Hepatocyte (in vitro differentiated cells): ENCODE measurements around the gene SNX4. TPM values are rescaled to one million over a fixed set of nuclear protein-coding genes. Genes with fewer than 3 reads are reported as not detected.

Source experiments
- DNase-seq: peaks from one replicate; pipeline ENCODE4 v3.0.0-alpha.2; 2016; ENCODE audit warnings: low spot score
- H2AFZ ChIP-seq: fragments of 200-600 bp; sonication (generic); 2 replicates; pipeline ENCODE4 v1.6.0; 2016; ENCODE audit warnings: antibody characterized with exemption, mild to moderate bottlenecking
- H3K27ac ChIP-seq: fragments of 200-600 bp; sonication (generic); 2 replicates; pipeline ENCODE4 v1.5.1; 2016; ENCODE audit warnings: mild to moderate bottlenecking
- H3K27me3 ChIP-seq: fragments of 200-600 bp; sonication (generic); 2 replicates; pipeline ENCODE4 v1.6.1; 2016
- H3K36me3 ChIP-seq: fragments of 200-600 bp; sonication (generic); replicated peaks from 2 replicates; pipeline ENCODE4 v1.5.1; 2016; ENCODE audit warnings: low read depth; ENCODE audit not compliant: insufficient read depth
- H3K4me1 ChIP-seq: fragments of 200-600 bp; sonication (generic); 2 replicates; pipeline ENCODE4 v1.5.1; 2016; ENCODE audit warnings: mild to moderate bottlenecking, moderate library complexity; ENCODE audit not compliant: insufficient read depth
- H3K4me2 ChIP-seq: fragments of 200-600 bp; sonication (generic); 2 replicates; pipeline ENCODE4 v1.6.0; 2016
- H3K4me3 ChIP-seq: fragments of 200-600 bp; sonication (generic); 2 replicates; pipeline ENCODE4 v1.5.1; 2016; ENCODE audit warnings: mild to moderate bottlenecking
- H3K79me2 ChIP-seq: fragments of 200-600 bp; sonication (generic); 2 replicates; pipeline ENCODE4 v1.6.0; 2017; ENCODE audit warnings: mild to moderate bottlenecking
- H3K9me2 ChIP-seq: fragments of 200-600 bp; sonication (generic); replicated peaks from 2 replicates; pipeline ENCODE4 v1.6.0; 2017; ENCODE audit warnings: mild to moderate bottlenecking; ENCODE audit not compliant: insufficient read depth
- H3K9me3 ChIP-seq: fragments of 200-600 bp; sonication (generic); 2 replicates; pipeline ENCODE4 v1.5.1; 2016; ENCODE audit warnings: low read depth, mild to moderate bottlenecking
- H4K20me1 ChIP-seq: fragments of 200-600 bp; sonication (generic); 2 replicates; pipeline ENCODE4 v1.6.0; 2016; ENCODE audit warnings: mild to moderate bottlenecking; ENCODE audit not compliant: insufficient read depth, poor library complexity, severe bottlenecking
- EZH2 ChIP-seq: fragments of 200-600 bp; sonication (generic); IDR thresholded peaks from 2 replicates; pipeline ENCODE4 v1.6.1; 2016; ENCODE audit warnings: antibody characterized with exemption, mild to moderate bottlenecking, borderline replicate concordance
- EZH2phosphoT487 ChIP-seq: fragments of 200-600 bp; sonication (generic); IDR thresholded peaks from one replicate; pipeline ENCODE4 v1.6.1; 2018; ENCODE audit warnings: antibody characterized with exemption, mild to moderate bottlenecking, low read depth, moderate library complexity; ENCODE audit not compliant: unreplicated experiment, severe bottlenecking
- WGBS: methylation state at CpG from one replicate; pipeline ENCODE4 v1.1.6; 2016; ENCODE audit warnings: low lambda C conversion rate; ENCODE audit errors: missing lambda C conversion rate; 5-methylcytosine and 5-hydroxymethylcytosine counted together
- polyA plus RNA-seq: library from polyadenylated mRNA; unstranded; fragments of >200 nt; fragmentation: Nextera tagmentation; extraction: Ambion mirVana; gene quantifications from 2 replicates; pipeline ENCODE4 v1.2.1, GENCODE V29; 2016
- total RNA-seq: library from RNA; depleted of rRNA; stranded (reverse); fragments of >200 nt; gene quantifications from 2 replicates; pipeline ENCODE4 v1.2.3, GENCODE V29; 2014
- TF ChIP-seq, protein P1 (sequence below): fragments of 200-600 bp; sonication (generic); IDR thresholded peaks from 2 replicates; pipeline ENCODE4 v1.5.1; 2016; ENCODE audit warnings: antibody characterized with exemption, mild to moderate bottlenecking; ENCODE audit not compliant: poor library complexity

Gene SNX4
- total and polyA plus RNA-seq, 2 experiments from 2014 or later = 42.7 to 69.6 TPM

DNA sequence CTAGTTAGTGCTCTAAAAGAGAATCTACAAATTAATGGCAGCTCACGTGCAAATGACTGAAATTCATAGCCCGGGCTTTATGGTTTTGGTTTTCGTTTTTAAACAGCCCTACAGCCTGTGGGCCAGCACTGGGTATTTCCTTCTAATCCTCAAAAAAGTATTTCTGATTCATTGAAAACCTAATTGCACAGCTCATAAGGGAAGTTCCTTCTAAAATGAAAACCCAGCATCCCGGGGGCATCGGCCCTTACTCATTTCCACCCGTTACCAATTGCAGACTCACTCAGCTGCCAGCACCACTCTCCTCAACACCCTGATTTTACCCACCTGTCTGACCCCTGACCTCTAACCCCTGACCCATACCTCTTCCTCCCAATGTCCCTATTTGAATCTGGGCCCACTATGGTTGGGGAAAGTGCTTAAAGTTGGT, 85.4 kb downstream of the SNX4 start:
- Histone ChIP-seq H3K36me3 (no peaks in the 10 kb centered on the region), H3K9me2 (no peaks in the 10 kb centered on the region), H3K27ac (no peak overlapping the region), H3K4me2 (no peak overlapping the region), H3K9me3 (no peaks in the 10 kb centered on the region), H3K4me1 (peaks cover 7% of the 10 kb centered on the region), H3K27me3 (no peaks in the 10 kb centered on the region), H4K20me1 (no peaks in the 10 kb centered on the region), H2AFZ (no peak overlapping the region), H3K4me3 (no peak overlapping the region), H3K79me2 (no peaks in the 10 kb centered on the region)
- WGBS = 95% methylated on average over 6 of the region's 6 CpGs
- TF ChIP-seq, protein P1, sequence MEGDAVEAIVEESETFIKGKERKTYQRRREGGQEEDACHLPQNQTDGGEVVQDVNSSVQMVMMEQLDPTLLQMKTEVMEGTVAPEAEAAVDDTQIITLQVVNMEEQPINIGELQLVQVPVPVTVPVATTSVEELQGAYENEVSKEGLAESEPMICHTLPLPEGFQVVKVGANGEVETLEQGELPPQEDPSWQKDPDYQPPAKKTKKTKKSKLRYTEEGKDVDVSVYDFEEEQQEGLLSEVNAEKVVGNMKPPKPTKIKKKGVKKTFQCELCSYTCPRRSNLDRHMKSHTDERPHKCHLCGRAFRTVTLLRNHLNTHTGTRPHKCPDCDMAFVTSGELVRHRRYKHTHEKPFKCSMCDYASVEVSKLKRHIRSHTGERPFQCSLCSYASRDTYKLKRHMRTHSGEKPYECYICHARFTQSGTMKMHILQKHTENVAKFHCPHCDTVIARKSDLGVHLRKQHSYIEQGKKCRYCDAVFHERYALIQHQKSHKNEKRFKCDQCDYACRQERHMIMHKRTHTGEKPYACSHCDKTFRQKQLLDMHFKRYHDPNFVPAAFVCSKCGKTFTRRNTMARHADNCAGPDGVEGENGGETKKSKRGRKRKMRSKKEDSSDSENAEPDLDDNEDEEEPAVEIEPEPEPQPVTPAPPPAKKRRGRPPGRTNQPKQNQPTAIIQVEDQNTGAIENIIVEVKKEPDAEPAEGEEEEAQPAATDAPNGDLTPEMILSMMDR = no peak
- TF ChIP-seq EZH2 (no peak), EZH2phosphoT487 (no peak)
- no peak for DNase-seq

DNA sequence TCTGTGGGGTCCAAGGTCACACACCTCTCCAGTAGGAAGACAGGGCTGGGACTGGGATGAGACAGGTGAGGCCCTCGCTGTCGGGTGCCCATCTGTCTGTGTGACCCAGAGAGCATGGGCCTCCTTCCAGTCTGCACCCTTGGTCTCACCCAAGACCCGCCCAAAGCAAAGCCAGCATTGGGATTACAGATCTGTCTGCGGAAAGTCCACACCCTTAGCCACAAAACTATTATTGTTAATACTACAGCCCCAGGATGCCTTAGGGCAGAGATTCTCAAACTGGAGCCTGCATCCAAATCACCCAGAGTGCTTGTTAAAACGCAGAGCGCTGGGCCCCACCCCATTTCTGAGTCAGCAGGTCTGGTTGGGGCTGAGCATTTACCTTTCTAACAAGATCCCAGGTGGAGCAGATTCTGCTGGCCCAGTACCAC, 86.4 kb downstream of the SNX4 start:
- Histone ChIP-seq H3K27me3 (no peaks in the 10 kb centered on the region), H2AFZ (no peak overlapping the region), H3K36me3 (no peaks in the 10 kb centered on the region), H3K27ac (no peak overlapping the region), H3K4me3 (no peak overlapping the region), H3K4me2 (no peak overlapping the region), H3K9me2 (no peaks in the 10 kb centered on the region), H3K4me1 (no peaks in the 10 kb centered on the region), H4K20me1 (no peaks in the 10 kb centered on the region), H3K9me3 (no peaks in the 10 kb centered on the region), H3K79me2 (no peaks in the 10 kb centered on the region)
- no peak for DNase-seq
- TF ChIP-seq EZH2 (no peak), EZH2phosphoT487 (no peak)
- TF ChIP-seq, protein P1 = no peak
- 69% methylated on average over 6 of the region's 6 CpGs for WGBS

DNA sequence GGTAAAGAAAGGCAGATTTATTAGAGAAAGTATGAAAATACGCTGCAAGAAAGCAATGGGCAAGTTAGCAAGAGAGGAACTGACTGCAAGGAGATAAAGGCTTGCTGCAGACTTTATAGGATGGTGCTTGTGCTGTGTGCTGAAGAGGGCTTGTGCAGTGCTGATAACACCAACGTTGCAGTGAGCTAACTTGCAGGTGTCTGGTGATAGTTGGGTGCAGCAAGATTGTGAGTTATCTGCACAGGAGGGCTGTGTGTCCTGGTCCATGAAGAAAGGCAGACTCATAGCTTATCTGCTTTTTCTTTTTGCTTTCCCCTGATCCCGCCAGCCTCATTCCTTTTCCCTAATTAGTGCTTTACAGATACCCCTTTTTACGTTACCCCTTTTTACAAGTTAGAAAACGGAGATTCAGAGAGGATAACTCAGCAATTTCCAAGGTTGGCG, 86.9 kb downstream of the SNX4 start:
- Histone ChIP-seq H3K36me3 (no peaks in the 10 kb centered on the region), H3K4me2 (no peak overlapping the region), H3K4me1 (no peaks in the 10 kb centered on the region), H3K9me3 (no peaks in the 10 kb centered on the region), H3K27ac (no peak overlapping the region), H3K4me3 (no peak overlapping the region), H2AFZ (no peak overlapping the region), H3K79me2 (no peaks in the 10 kb centered on the region), H3K27me3 (no peaks in the 10 kb centered on the region), H3K9me2 (no peaks in the 10 kb centered on the region), H4K20me1 (no peaks in the 10 kb centered on the region)
- no peak for DNase-seq
- TF ChIP-seq EZH2phosphoT487 = no peak
- TF ChIP-seq, protein P1 = no peak
- TF ChIP-seq EZH2 = no peak
- WGBS = 65% methylated on average over 6 of the region's 6 CpGs
